ENCODE data around the gene GJB6. TPM values are rescaled to one million over a fixed set of nuclear protein-coding genes. Genes with fewer than 3 reads are reported as not detected.

GJB6 gene
- polyA plus RNA-seq, 1 donor from 2014 or later, result not detected

DNA sequence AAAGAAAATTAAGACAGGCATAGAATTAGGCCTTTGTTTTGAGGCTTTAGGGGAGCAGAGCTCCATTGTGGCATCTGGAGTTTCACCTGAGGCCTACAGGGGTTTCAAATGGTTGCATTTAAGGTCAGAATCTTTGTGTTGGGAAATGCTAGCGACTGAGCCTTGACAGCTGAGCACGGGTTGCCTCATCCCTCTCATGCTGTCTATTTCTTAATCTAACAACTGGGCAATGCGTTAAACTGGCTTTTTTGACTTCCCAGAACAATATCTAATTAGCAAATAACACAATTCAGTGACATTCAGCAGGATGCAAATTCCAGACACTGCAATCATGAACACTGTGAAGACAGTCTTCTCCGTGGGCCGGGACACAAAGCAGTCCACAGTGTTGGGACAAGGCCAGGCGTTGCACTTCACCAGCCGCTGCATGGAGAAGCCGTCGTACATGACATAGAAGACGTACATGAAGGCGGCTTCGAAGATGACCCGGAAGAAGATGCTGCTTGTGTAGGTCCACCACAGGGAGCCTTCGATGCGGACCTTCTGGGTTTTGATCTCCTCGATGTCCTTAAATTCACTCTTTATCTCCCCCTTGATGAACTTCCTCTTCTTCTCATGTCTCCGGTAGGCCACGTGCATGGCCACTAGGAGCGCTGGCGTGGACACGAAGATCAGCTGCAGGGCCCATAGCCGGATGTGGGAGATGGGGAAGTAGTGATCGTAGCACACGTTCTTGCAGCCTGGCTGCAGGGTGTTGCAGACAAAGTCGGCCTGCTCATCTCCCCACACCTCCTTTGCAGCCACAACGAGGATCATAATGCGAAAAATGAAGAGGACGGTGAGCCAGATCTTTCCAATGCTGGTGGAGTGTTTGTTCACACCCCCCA, 43.2 kb downstream of the GJB6 start:
- H3K79me2 ChIP-seq (replicated peaks; ENCODE audit: insufficient read depth, low read length), result no peaks in the 10 kb centered on the region
- H3K9me2 ChIP-seq (ENCODE audit: insufficient read depth, low read length), result no peaks in the 10 kb centered on the region
- H3K36me3 ChIP-seq (ENCODE audit: insufficient read depth, low read length), result no peaks in the 10 kb centered on the region
- H3K4me2 ChIP-seq (ENCODE audit: low read length), result no peak overlapping the region
- no peak overlapping the region for H3K9ac ChIP-seq (ENCODE audit: low read length)
- H4K20me1 ChIP-seq (ENCODE audit: insufficient read depth), result no peaks in the 10 kb centered on the region
- no peaks in the 10 kb centered on the region for H3F3A ChIP-seq (ENCODE audit: insufficient read depth, low read length, poor library complexity, severe bottlenecking)
- no peak for TF ChIP-seq RAD21 (conservative IDR thresholded peaks at IDR 0.05)
- no peak for TF ChIP-seq TAF1 (IDR thresholded peaks at IDR 0.05; ENCODE audit: low read depth)
- TF ChIP-seq EZH2 (IDR thresholded peaks at IDR 0.05; ENCODE audit: borderline replicate concordance, insufficient read depth, low read length, poor library complexity, severe bottlenecking), result no peak
- no peak for TF ChIP-seq SMC3 (conservative IDR thresholded peaks at IDR 0.05; ENCODE audit: poor library complexity)
- TF ChIP-seq EP300 (conservative IDR thresholded peaks at IDR 0.05; ENCODE audit: poor library complexity, severe bottlenecking), result no peak
- no peak for TF ChIP-seq MXI1 (conservative IDR thresholded peaks at IDR 0.05; ENCODE audit: poor library complexity, severe bottlenecking)
- TF ChIP-seq, protein P1, sequence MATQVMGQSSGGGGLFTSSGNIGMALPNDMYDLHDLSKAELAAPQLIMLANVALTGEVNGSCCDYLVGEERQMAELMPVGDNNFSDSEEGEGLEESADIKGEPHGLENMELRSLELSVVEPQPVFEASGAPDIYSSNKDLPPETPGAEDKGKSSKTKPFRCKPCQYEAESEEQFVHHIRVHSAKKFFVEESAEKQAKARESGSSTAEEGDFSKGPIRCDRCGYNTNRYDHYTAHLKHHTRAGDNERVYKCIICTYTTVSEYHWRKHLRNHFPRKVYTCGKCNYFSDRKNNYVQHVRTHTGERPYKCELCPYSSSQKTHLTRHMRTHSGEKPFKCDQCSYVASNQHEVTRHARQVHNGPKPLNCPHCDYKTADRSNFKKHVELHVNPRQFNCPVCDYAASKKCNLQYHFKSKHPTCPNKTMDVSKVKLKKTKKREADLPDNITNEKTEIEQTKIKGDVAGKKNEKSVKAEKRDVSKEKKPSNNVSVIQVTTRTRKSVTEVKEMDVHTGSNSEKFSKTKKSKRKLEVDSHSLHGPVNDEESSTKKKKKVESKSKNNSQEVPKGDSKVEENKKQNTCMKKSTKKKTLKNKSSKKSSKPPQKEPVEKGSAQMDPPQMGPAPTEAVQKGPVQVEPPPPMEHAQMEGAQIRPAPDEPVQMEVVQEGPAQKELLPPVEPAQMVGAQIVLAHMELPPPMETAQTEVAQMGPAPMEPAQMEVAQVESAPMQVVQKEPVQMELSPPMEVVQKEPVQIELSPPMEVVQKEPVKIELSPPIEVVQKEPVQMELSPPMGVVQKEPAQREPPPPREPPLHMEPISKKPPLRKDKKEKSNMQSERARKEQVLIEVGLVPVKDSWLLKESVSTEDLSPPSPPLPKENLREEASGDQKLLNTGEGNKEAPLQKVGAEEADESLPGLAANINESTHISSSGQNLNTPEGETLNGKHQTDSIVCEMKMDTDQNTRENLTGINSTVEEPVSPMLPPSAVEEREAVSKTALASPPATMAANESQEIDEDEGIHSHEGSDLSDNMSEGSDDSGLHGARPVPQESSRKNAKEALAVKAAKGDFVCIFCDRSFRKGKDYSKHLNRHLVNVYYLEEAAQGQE (IDR thresholded peaks at IDR 0.05; ENCODE audit: borderline replicate concordance), result no peak
- TF ChIP-seq, protein P2, sequence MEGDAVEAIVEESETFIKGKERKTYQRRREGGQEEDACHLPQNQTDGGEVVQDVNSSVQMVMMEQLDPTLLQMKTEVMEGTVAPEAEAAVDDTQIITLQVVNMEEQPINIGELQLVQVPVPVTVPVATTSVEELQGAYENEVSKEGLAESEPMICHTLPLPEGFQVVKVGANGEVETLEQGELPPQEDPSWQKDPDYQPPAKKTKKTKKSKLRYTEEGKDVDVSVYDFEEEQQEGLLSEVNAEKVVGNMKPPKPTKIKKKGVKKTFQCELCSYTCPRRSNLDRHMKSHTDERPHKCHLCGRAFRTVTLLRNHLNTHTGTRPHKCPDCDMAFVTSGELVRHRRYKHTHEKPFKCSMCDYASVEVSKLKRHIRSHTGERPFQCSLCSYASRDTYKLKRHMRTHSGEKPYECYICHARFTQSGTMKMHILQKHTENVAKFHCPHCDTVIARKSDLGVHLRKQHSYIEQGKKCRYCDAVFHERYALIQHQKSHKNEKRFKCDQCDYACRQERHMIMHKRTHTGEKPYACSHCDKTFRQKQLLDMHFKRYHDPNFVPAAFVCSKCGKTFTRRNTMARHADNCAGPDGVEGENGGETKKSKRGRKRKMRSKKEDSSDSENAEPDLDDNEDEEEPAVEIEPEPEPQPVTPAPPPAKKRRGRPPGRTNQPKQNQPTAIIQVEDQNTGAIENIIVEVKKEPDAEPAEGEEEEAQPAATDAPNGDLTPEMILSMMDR (IDR thresholded peaks at IDR 0.05; ENCODE audit: poor library complexity, severe bottlenecking), result no peak
- no peak for TF ChIP-seq POLR2AphosphoS5 (IDR thresholded peaks at IDR 0.05)
- no peak overlapping the region for H3K27ac ChIP-seq (ENCODE audit: low read length)
- H2AFZ ChIP-seq (ENCODE audit: low read depth, low read length), result no peak overlapping the region
- no peak overlapping the region for H3K4me3 ChIP-seq (ENCODE audit: low read length)
- H3K9me3 ChIP-seq (ENCODE audit: low read length), result no peaks in the 10 kb centered on the region
- peaks cover 42% of the 10 kb centered on the region for H3K27me3 ChIP-seq (ENCODE audit: insufficient read depth, low read depth, low read length)

DNA sequence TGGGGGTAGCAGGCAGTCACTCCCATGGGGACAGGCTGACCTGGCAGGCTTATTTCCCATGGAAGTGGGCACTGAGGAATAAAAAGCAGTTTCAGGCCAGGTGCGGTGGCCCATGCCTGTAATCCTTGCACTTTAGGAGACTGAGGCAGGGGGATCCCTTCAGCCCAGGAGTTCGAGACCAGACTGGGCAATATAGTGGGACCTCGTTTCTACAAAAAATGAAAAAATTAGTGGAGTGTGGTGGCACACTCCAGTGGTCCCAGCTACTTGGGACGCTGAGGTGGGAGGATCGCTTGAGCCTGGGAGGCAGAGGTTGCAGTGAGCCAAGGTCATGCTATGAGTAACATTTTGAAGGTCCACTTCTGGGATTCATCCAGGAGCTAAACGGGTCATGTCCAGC, 45.3 kb downstream of the GJB6 start:
- H3K4me2 ChIP-seq (ENCODE audit: low read length), result no peak overlapping the region
- H3K27ac ChIP-seq (ENCODE audit: low read length), result no peak overlapping the region
- no peaks in the 10 kb centered on the region for H4K20me1 ChIP-seq (ENCODE audit: insufficient read depth)
- H3K9ac ChIP-seq (ENCODE audit: low read length), result no peak overlapping the region
- H3K79me2 ChIP-seq (replicated peaks; ENCODE audit: insufficient read depth, low read length), result no peaks in the 10 kb centered on the region
- no peaks in the 10 kb centered on the region for H3K36me3 ChIP-seq (ENCODE audit: insufficient read depth, low read length)
- no peak overlapping the region for H3K4me3 ChIP-seq (ENCODE audit: low read length)
- H3K9me3 ChIP-seq (ENCODE audit: low read length), result no peaks in the 10 kb centered on the region
- no peak for TF ChIP-seq POLR2AphosphoS5 (IDR thresholded peaks at IDR 0.05)
- no peak for TF ChIP-seq RAD21 (conservative IDR thresholded peaks at IDR 0.05)
- TF ChIP-seq, protein P1 (IDR thresholded peaks at IDR 0.05; ENCODE audit: borderline replicate concordance), result no peak
- no peak for TF ChIP-seq MXI1 (conservative IDR thresholded peaks at IDR 0.05; ENCODE audit: poor library complexity, severe bottlenecking)
- TF ChIP-seq SMC3 (conservative IDR thresholded peaks at IDR 0.05; ENCODE audit: poor library complexity), result no peak
- TF ChIP-seq EZH2 (IDR thresholded peaks at IDR 0.05; ENCODE audit: borderline replicate concordance, insufficient read depth, low read length, poor library complexity, severe bottlenecking), result no peak
- TF ChIP-seq, protein P2 (IDR thresholded peaks at IDR 0.05; ENCODE audit: poor library complexity, severe bottlenecking), result no peak
- no peak for TF ChIP-seq TAF1 (IDR thresholded peaks at IDR 0.05; ENCODE audit: low read depth)
- no peak for TF ChIP-seq EP300 (conservative IDR thresholded peaks at IDR 0.05; ENCODE audit: poor library complexity, severe bottlenecking)
- no peaks in the 10 kb centered on the region for H3F3A ChIP-seq (ENCODE audit: insufficient read depth, low read length, poor library complexity, severe bottlenecking)
- H2AFZ ChIP-seq (ENCODE audit: low read depth, low read length), result no peak overlapping the region
- H3K9me2 ChIP-seq (ENCODE audit: insufficient read depth, low read length), result no peaks in the 10 kb centered on the region
- H3K27me3 ChIP-seq (ENCODE audit: insufficient read depth, low read depth, low read length), result peaks cover 21% of the 10 kb centered on the region

All from neural cell (in vitro differentiated cells).